K562 (cell line): Measurements from ENCODE around the gene CDH5.

Experiments used
- ADNP ChIP-seq: fragments of 200-800 bp; sonication (Bioruptor generic); IDR thresholded peaks from 2 replicates; pipeline ENCODE4 v1.6.1; 2016; ENCODE audit warnings: missing genetic modification characterization, missing compliant biosample characterization
- CBX5 ChIP-seq: IDR thresholded peaks from 2 replicates; pipeline ENCODE4 v1.6.1; 2014; ENCODE audit warnings: low read depth, borderline replicate concordance
- CTCF ChIP-seq, 3 experiments: IDR thresholded peaks in 2 of 3; conservative IDR thresholded peaks in 1 of 3; 2 replicates each; pipeline ENCODE4 v1.5.1; 2011 to 2012; ENCODE audit warnings: low read length in 3 of 3, mild to moderate bottlenecking in 3 of 3, control low read depth in 2 of 3, improper control_type of control experiment in 1 of 3, inconsistent platforms in 1 of 3, low read depth in 1 of 3, mixed read lengths in 1 of 3, moderate library complexity in 1 of 3; ENCODE audit not compliant: insufficient read depth in 2 of 3
- E2F4 ChIP-seq: sonication (generic); formaldehyde crosslinking; IDR thresholded peaks from 2 replicates; pipeline ENCODE4 v1.8.0; 2022; ENCODE audit warnings: mild to moderate bottlenecking, low read depth, missing genetic modification reagents
- EZH2 ChIP-seq: IDR thresholded peaks from 2 replicates; pipeline ENCODE4 v1.6.1; 2012; ENCODE audit warnings: low read depth, mild to moderate bottlenecking, inconsistent platforms, low read length, borderline replicate concordance
- FOSL1 ChIP-seq: fragments of 200-800 bp; sonication (Bioruptor generic); conservative IDR thresholded peaks from 2 replicates; pipeline ENCODE4 v1.6.1; 2016; ENCODE audit warnings: missing genetic modification characterization, missing compliant biosample characterization
- KDM2B ChIP-seq: fragments of 250-450 bp; sonication (Bioruptor Pico); IDR thresholded peaks from 2 replicates; pipeline ENCODE4 v1.8.0; 2021; ENCODE audit warnings: mild to moderate bottlenecking, moderate library complexity
- KLF6 ChIP-seq: fragments of 250-450 bp; sonication (Bioruptor Pico); IDR thresholded peaks from 2 replicates; pipeline ENCODE4 v1.4.0; 2020; ENCODE audit warnings: mild to moderate bottlenecking, moderate library complexity, borderline replicate concordance
- PHF8 ChIP-seq: fragments of 200-600 bp; sonication (generic); IDR thresholded peaks from 2 replicates; pipeline ENCODE4 v1.6.1; 2012; ENCODE audit warnings: mixed run types, mild to moderate bottlenecking, inconsistent platforms, low read length, moderate library complexity, borderline replicate concordance
- POLR2A ChIP-seq: fragments of 450-650 bp; conservative IDR thresholded peaks from 2 replicates; pipeline ENCODE4 v1.6.1; 2016
- POLR2AphosphoS5 ChIP-seq: IDR thresholded peaks from 2 replicates; pipeline ENCODE4 v1.6.1; 2011; ENCODE audit warnings: mild to moderate bottlenecking, low read depth, low read length, moderate library complexity; ENCODE audit not compliant: control insufficient read depth, insufficient read depth
- SMC3 ChIP-seq: conservative IDR thresholded peaks from 2 replicates; pipeline ENCODE4 v1.6.1; 2011; ENCODE audit warnings: low read depth, low read length, improper control_type of control experiment; ENCODE audit not compliant: insufficient read depth
- ZBTB34 ChIP-seq: fragments of 250-450 bp; sonication (Bioruptor Pico); IDR thresholded peaks from 2 replicates; pipeline ENCODE4 v1.8.0; 2021; ENCODE audit warnings: mild to moderate bottlenecking, moderate library complexity
- ZFX ChIP-seq: sonication (generic); formaldehyde crosslinking; IDR thresholded peaks from 2 replicates; pipeline ENCODE4 v1.8.0; 2022; ENCODE audit warnings: mild to moderate bottlenecking, missing genetic modification reagents, moderate library complexity

GRCh38 chr16:66346221-66346620, 20.3 kb upstream of the CDH5 start:
- TF ChIP-seq E2F4 (CRISPR knock-in tag), result no peak
- TF ChIP-seq SMC3, result no peak
- TF ChIP-seq CBX5, result no peak
- TF ChIP-seq POLR2A, result no peak
- no peak for TF ChIP-seq PHF8
- TF ChIP-seq POLR2AphosphoS5, result no peak
- no peak for TF ChIP-seq ZBTB34 (CRISPR knock-in tag)
- no peak for TF ChIP-seq KLF6 (CRISPR knock-in tag)
- no peak for TF ChIP-seq ZFX (CRISPR knock-in tag)
- no peak for TF ChIP-seq KDM2B (CRISPR knock-in tag)
- no peak for TF ChIP-seq CTCF (IDR thresholded peaks at IDR 0.05 in 2 of 3, conservative IDR thresholded peaks at IDR 0.05 in 1 of 3; ENCODE audit: insufficient read depth in 2 of 3, low read depth in 1 of 3, low read length in 3 of 3)
- TF ChIP-seq FOSL1, result no peak
- TF ChIP-seq ADNP, result no peak
- TF ChIP-seq EZH2, result no peak
